OCI-LY1 (cell line): ENCODE measurements around the gene PRPH.

Experiments used
- EZH2 ChIP-seq: fragments of 200-600 bp; sonication (generic), shearing (Covaris generic); IDR thresholded peaks from 2 replicates; pipeline ENCODE4 v1.8.0; 2017; ENCODE audit warnings: borderline replicate concordance, mixed run types, mild to moderate bottlenecking, antibody characterized with exemption, low read length, moderate library complexity, mixed read lengths
- TF ChIP-seq, protein P1 (sequence below): fragments of 200-600 bp; sonication (generic), shearing (Covaris generic); IDR thresholded peaks from 2 replicates; pipeline ENCODE4 v1.5.1; 2017; ENCODE audit warnings: mild to moderate bottlenecking, antibody characterized with exemption, low read length, moderate library complexity, mixed read lengths

GRCh38 chr12:49298160-49298559 is 3.2 kb downstream of the PRPH start:
- TF ChIP-seq, protein P1, sequence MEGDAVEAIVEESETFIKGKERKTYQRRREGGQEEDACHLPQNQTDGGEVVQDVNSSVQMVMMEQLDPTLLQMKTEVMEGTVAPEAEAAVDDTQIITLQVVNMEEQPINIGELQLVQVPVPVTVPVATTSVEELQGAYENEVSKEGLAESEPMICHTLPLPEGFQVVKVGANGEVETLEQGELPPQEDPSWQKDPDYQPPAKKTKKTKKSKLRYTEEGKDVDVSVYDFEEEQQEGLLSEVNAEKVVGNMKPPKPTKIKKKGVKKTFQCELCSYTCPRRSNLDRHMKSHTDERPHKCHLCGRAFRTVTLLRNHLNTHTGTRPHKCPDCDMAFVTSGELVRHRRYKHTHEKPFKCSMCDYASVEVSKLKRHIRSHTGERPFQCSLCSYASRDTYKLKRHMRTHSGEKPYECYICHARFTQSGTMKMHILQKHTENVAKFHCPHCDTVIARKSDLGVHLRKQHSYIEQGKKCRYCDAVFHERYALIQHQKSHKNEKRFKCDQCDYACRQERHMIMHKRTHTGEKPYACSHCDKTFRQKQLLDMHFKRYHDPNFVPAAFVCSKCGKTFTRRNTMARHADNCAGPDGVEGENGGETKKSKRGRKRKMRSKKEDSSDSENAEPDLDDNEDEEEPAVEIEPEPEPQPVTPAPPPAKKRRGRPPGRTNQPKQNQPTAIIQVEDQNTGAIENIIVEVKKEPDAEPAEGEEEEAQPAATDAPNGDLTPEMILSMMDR, result no peak
- TF ChIP-seq EZH2, result no peak
